Ishikawa (cell line): ENCODE results near the gene ZNF524.

Experiments
- CEBPB ChIP-seq: IDR thresholded peaks from 2 replicates; pipeline ENCODE4 v1.6.1; 2012
- CREB1 ChIP-seq: IDR thresholded peaks from 2 replicates; pipeline ENCODE4 v1.6.1; 2012; ENCODE audit warnings: low read depth
- EGR1 ChIP-seq: IDR thresholded peaks from 2 replicates; pipeline ENCODE4 v1.6.1; 2012
- EP300 ChIP-seq: IDR thresholded peaks from 2 replicates; pipeline ENCODE4 v1.6.1; 2012; ENCODE audit warnings: borderline replicate concordance
- FOXM1 ChIP-seq: IDR thresholded peaks from 2 replicates; pipeline ENCODE4 v1.6.1; 2012; ENCODE audit warnings: low read depth, borderline replicate concordance
- NFIC ChIP-seq: IDR thresholded peaks from 2 replicates; pipeline ENCODE4 v1.6.1; 2012
- RAD21 ChIP-seq: IDR thresholded peaks from 2 replicates; pipeline ENCODE4 v1.6.1; 2012; ENCODE audit warnings: low read depth
- REST ChIP-seq: IDR thresholded peaks from 2 replicates; pipeline ENCODE4 v1.6.1; 2012; ENCODE audit warnings: low read depth, mild to moderate bottlenecking
- TAF1 ChIP-seq: IDR thresholded peaks from 2 replicates; pipeline ENCODE4 v1.6.1; 2012; ENCODE audit warnings: low read depth, mild to moderate bottlenecking
- TCF12 ChIP-seq: IDR thresholded peaks from 2 replicates; pipeline ENCODE4 v1.6.1; 2012; ENCODE audit warnings: low read depth
- TEAD4 ChIP-seq: IDR thresholded peaks from 2 replicates; pipeline ENCODE4 v1.6.1; 2012
- USF1 ChIP-seq: IDR thresholded peaks from 2 replicates; pipeline ENCODE4 v1.6.1; 2012
- YY1 ChIP-seq: IDR thresholded peaks from 2 replicates; pipeline ENCODE4 v1.6.1; 2012; ENCODE audit warnings: low read depth
- ZBTB7A ChIP-seq: IDR thresholded peaks from 2 replicates; pipeline ENCODE4 v1.6.1; 2012; ENCODE audit warnings: low read depth
- TF ChIP-seq, protein P1 (sequence below): IDR thresholded peaks from 2 replicates; pipeline ENCODE4 v1.6.1; 2012

Gene ZNF524

DNA sequence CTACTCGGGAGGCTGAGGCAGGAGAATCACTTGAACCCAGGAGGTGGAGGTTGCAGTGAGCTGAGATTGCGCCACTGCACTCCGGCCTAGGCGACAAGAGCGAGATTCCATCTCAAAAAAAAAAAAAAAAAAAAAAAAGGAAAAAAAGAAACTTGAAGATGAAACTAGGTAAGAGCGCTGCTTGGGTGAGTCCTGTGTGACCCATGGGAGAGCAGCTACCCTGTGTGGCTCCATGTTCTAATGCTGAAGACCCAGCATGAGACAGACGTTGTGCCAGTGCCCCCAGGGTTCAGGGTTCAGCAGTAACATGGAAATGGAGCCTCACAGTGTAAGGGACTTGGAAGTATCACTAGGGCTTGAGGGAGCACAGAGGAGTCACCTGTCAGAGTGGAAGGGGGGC, 18.3 kb downstream of the ZNF524 start:
- TF ChIP-seq NFIC (no peak), ZBTB7A (no peak), CREB1 (no peak), USF1 (no peak)

- no peak for TF ChIP-seq TCF12
- no peak for TF ChIP-seq TEAD4
- TF ChIP-seq NFIC, result no peak
- TF ChIP-seq CREB1, result no peak
- no peak for TF ChIP-seq EGR1
- TF ChIP-seq RAD21, result no peak
- TF ChIP-seq TAF1, result no peak
- TF ChIP-seq YY1, result no peak
- TF ChIP-seq CEBPB, result no peak
- TF ChIP-seq REST, result no peak
- TF ChIP-seq ZBTB7A, result no peak
- no peak for TF ChIP-seq FOXM1
- TF ChIP-seq USF1, result no peak
- no peak for TF ChIP-seq EP300
- TF ChIP-seq, protein P1, sequence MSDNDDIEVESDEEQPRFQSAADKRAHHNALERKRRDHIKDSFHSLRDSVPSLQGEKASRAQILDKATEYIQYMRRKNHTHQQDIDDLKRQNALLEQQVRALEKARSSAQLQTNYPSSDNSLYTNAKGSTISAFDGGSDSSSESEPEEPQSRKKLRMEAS, result no peak
These were observed 19.2 kb downstream of the ZNF524 start for GRCh38 chr19:55619286-55619685.

DNA sequence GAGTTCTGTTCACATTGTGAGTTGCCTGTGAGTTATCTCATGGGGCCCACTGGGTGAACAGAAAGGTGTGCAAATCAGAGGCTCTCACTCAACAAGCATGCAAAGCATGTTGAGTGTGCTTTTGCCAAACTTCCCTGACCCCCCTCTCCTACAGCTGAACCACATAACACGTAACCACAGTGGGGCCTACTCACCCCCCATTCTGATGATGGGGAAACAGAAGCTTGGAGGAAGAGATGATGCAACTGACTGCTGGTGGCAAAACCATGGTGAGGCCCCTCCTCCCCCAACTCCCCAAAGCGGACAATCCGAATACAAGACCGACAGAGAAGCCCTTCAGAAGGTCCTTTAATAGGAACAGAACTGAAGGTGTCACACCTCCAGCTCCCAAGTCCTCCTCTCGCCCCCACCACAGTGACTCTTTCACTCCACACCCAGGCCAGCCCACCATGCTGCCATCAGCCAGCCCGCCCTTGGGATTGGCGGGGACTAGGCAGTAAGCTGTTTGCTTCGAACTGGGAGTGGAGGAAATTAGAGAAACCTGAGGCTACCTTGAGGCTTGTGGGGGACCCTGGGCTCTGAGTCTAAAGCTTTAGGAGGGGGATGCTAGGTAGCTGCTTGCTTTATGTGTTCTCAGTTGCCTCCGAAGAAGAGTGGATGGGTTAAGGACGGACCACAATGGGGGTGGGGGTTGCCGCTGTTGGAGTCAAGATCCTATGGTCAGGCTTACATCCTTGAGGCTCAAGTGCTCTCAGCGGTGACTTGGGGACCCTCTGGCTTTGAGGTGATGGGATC, 20.5 kb downstream of the ZNF524 start:
- no peak for TF ChIP-seq TEAD4
- TF ChIP-seq FOXM1, result no peak
- TF ChIP-seq EP300, result no peak
- TF ChIP-seq NFIC, result no peak

GRCh38 chr19:55621205-55621672, 21.2 kb downstream of the ZNF524 start:
- no peak for TF ChIP-seq USF1
- TF ChIP-seq EP300, result no peak
- TF ChIP-seq TAF1, result no peak
- no peak for TF ChIP-seq CEBPB
- TF ChIP-seq REST, result no peak

DNA sequence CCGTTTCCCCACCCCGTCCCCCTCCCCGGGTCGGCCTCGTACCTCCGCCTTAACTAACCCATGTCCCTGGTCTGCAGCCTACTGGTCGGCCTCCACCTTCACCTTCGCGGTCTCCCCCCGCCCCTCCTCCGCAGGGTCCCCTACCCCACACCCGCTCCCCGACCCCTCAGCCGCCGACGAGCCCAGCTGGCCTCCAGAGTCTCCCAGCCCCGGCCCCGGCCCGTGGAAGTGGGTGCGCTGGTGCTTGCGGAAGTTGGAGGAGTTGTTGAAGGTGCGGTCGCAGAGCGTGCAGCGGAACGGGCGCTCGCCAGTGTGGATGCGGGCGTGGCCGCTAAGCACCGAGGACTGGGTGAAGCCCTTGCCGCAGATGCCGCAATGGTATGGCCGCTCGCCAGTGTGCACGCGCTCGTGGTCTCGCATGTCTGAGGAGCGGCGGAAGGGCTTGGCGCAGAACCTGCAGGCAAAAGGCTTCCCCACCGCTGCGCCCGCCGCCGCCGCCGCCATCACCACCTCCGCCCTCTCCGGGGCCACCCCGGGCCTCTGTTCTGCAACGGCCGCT, 21.7 kb downstream of the ZNF524 start:
- no peak for TF ChIP-seq YY1
- TF ChIP-seq FOXM1, result no peak
- TF ChIP-seq USF1, result no peak
- TF ChIP-seq REST, result no peak
- no peak for TF ChIP-seq RAD21
- no peak for TF ChIP-seq TEAD4
